CD4-positive, alpha-beta T cell (primary cell): ENCODE results near the gene LAPTM4A. TPM values are rescaled to one million over a fixed set of nuclear protein-coding genes. Genes with fewer than 3 reads are reported as not detected.
"Not testable (repeated sequence)": the region's sequence is repeated elsewhere in the genome, so short reads cannot be mapped to it uniquely, and the experiment has no call there.

Experiments used
- ATAC-seq: fragments of 200-7000 bp; cut with Tn5 transposase; one replicate; pipeline ENCODE4 v1.10.0; 2022; ENCODE audit warnings: mild to moderate bottlenecking; ENCODE audit not compliant: poor library complexity
- CTCF ChIA-PET: fragments of 350-600 bp; sonication (Branson Sonifier 250); formaldehyde crosslinking; loops from one replicate; lab custom pipeline; 2021; ENCODE audit warnings: antibody characterized with exemption, inconsistent platforms; lab: Charles Lee
- POLR2A ChIA-PET: fragments of 350-600 bp; sonication (Branson Sonifier 250); formaldehyde crosslinking; loops from one replicate; lab custom pipeline; 2021; ENCODE audit warnings: antibody characterized with exemption, inconsistent platforms; lab: Charles Lee
- DNase-seq, 14 experiments: peaks; one replicate each; pipeline ENCODE4 v3.0.0-alpha.2; 2013 to 2020; ENCODE audit warnings: mixed read lengths in 2 of 14
- H3K27ac ChIP-seq, 2 donors: one replicate each; pipeline versions ENCODE4 v1.5.1 to v1.7.0; 2013; ENCODE audit warnings: low read length in 2 of 2, low read depth in 1 of 2, mild to moderate bottlenecking in 1 of 2
- H3K27me3 ChIP-seq, 2 experiments: 1 replicate in 1 of 2; 2 replicates in 1 of 2; pipeline versions ENCODE4 v1.6.1 to v1.7.0; 2013; ENCODE audit warnings: low read length in 2 of 2, control low read depth in 1 of 2, mild to moderate bottlenecking in 1 of 2, moderate library complexity in 1 of 2; ENCODE audit not compliant: insufficient read depth in 2 of 2, control insufficient read depth in 1 of 2
- H3K36me3 ChIP-seq: one replicate; pipeline ENCODE4 v1.6.1; 2013; ENCODE audit warnings: low read length, control low read depth; ENCODE audit not compliant: insufficient read depth
- H3K4me1 ChIP-seq: one replicate; pipeline ENCODE4 v1.6.1; 2013; ENCODE audit warnings: low read length, control low read depth; ENCODE audit not compliant: insufficient read depth
- H3K4me3 ChIP-seq: one replicate; pipeline ENCODE4 v1.5.1; 2013; ENCODE audit warnings: mild to moderate bottlenecking, low read length, moderate library complexity
- H3K9me3 ChIP-seq, 2 experiments: 1 replicate in 1 of 2; 2 replicates in 1 of 2; pipeline versions ENCODE4 v1.6.1 to v1.7.0; 2013; ENCODE audit warnings: low read length in 2 of 2, mild to moderate bottlenecking in 2 of 2, control low read depth in 1 of 2, moderate library complexity in 1 of 2; ENCODE audit not compliant: control insufficient read depth in 1 of 2, insufficient read depth in 1 of 2
- H3K27ac Mint-ChIP-seq: one replicate; pipeline ENCODE4 v1.8.0; 2020; ENCODE audit warnings: mixed read lengths
- H3K27me3 Mint-ChIP-seq: one replicate; pipeline ENCODE4 v1.8.0; 2021; ENCODE audit warnings: mixed read lengths
- H3K36me3 Mint-ChIP-seq: one replicate; pipeline ENCODE4 v1.8.0; 2021; ENCODE audit warnings: low read depth, mixed read lengths
- H3K4me1 Mint-ChIP-seq: one replicate; pipeline ENCODE4 v1.8.0; 2021; ENCODE audit warnings: low read depth, mixed read lengths
- H3K4me3 Mint-ChIP-seq: one replicate; pipeline ENCODE4 v1.8.0; 2020; ENCODE audit warnings: mild to moderate bottlenecking, mixed read lengths
- H3K9me3 Mint-ChIP-seq: one replicate; pipeline ENCODE4 v1.8.0; 2020; ENCODE audit warnings: mixed read lengths
- intact Hi-C, 2 experiments: fragments of 100-400 bp; cut with DNase I in 1 of 2; cut with micrococcal nuclease in 1 of 2; formaldehyde crosslinking; loops; one replicate each; pipeline versions ENCODE4 v1.15.1 to v1.9.0; 2023 to 2025; cut with DNase I, micrococcal nuclease
- total RNA-seq, 174 experiments: library from RNA in 2 of 174; stranded (reverse) in 2 of 174; gene quantifications; one replicate each; pipeline ENCODE4 v1.2.3 and lab custom pipeline; 2021 to 2026
- TF ChIP-seq, protein P1 (sequence below): fragments of 200-600 bp; IDR thresholded peaks from one replicate; pipeline ENCODE4 v1.8.0; 2022; ENCODE audit warnings: antibody characterized with exemption, mild to moderate bottlenecking

Gene LAPTM4A
- total RNA-seq, 2 experiments from 2014 or later, result 59.4 to 62.0 TPM

- Histone ChIP-seq H3K27me3 (no peaks in the 10 kb centered on the region), H3K4me3 (no peak overlapping the region), H3K36me3 (no peaks in the 10 kb centered on the region), H3K9me3 (no peaks in the 10 kb centered on the region), H3K27ac (no peak overlapping the region), H3K4me1 (no peaks in the 10 kb centered on the region)
- TF ChIP-seq, protein P1, sequence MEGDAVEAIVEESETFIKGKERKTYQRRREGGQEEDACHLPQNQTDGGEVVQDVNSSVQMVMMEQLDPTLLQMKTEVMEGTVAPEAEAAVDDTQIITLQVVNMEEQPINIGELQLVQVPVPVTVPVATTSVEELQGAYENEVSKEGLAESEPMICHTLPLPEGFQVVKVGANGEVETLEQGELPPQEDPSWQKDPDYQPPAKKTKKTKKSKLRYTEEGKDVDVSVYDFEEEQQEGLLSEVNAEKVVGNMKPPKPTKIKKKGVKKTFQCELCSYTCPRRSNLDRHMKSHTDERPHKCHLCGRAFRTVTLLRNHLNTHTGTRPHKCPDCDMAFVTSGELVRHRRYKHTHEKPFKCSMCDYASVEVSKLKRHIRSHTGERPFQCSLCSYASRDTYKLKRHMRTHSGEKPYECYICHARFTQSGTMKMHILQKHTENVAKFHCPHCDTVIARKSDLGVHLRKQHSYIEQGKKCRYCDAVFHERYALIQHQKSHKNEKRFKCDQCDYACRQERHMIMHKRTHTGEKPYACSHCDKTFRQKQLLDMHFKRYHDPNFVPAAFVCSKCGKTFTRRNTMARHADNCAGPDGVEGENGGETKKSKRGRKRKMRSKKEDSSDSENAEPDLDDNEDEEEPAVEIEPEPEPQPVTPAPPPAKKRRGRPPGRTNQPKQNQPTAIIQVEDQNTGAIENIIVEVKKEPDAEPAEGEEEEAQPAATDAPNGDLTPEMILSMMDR, result no peak
- ChIA-PET CTCF (no interaction called here), POLR2A (no interaction called here)
- no peak for DNase-seq
- Mint-ChIP-seq H3K9me3 (no peaks in the 10 kb centered on the region), H3K27ac (no peak overlapping the region), H3K4me3 (no peak overlapping the region), H3K27me3 (peaks cover 3% of the 10 kb centered on the region), H3K36me3 (no peaks in the 10 kb centered on the region), H3K4me1 (no peaks in the 10 kb centered on the region)
- intact Hi-C loops, result no loop called here
- ATAC-seq, result no peak
Observed at GRCh38 chr2:20074901-20075300, 23.5 kb upstream of the LAPTM4A start.

- H3K36me3 ChIP-seq, H3K27me3 ChIP-seq, H3K27ac Mint-ChIP-seq, POLR2A ChIA-PET, H3K9me3 Mint-ChIP-seq, ATAC-seq, intact Hi-C loops, H3K9me3 ChIP-seq, DNase-seq, H3K36me3 Mint-ChIP-seq, H3K4me3 ChIP-seq, H3K4me1 Mint-ChIP-seq, H3K4me1 ChIP-seq, H3K27me3 Mint-ChIP-seq, H3K27ac ChIP-seq, CTCF ChIA-PET, H3K4me3 Mint-ChIP-seq: not testable (repeated sequence)
Observed at GRCh38 chr2:20074046-20074648, 22.7 kb upstream of the LAPTM4A start.

GRCh38 chr2:20073460-20073859, 22.0 kb upstream of the LAPTM4A start:
- no peaks in the 10 kb centered on the region for H3K36me3 Mint-ChIP-seq
- TF ChIP-seq, protein P1, result no peak
- no peak overlapping the region for H3K27ac Mint-ChIP-seq
- intact Hi-C loops, result no loop called here
- CTCF ChIA-PET, result no interaction called here
- no peaks in the 10 kb centered on the region for H3K4me1 ChIP-seq
- H3K4me3 ChIP-seq, result no peak overlapping the region
- no peaks in the 10 kb centered on the region for H3K4me1 Mint-ChIP-seq
- peaks cover 3% of the 10 kb centered on the region for H3K27me3 Mint-ChIP-seq
- POLR2A ChIA-PET, result no interaction called here
- DNase-seq, result no peak
- H3K27me3 ChIP-seq, result no peaks in the 10 kb centered on the region
- no peak overlapping the region for H3K27ac ChIP-seq
- H3K36me3 ChIP-seq, result no peaks in the 10 kb centered on the region
- H3K9me3 ChIP-seq, result no peaks in the 10 kb centered on the region
- no peak for ATAC-seq
- H3K9me3 Mint-ChIP-seq, result no peaks in the 10 kb centered on the region
- H3K4me3 Mint-ChIP-seq, result no peak overlapping the region
